NCI-H1694 treated with DMSO at 0.1 percent for 48 hours (cell line): ENCODE results near the gene UBE2E3.
"Not testable (repeated sequence)": the region's sequence is repeated elsewhere in the genome, so short reads cannot be mapped to it uniquely, and the experiment has no call there.

ENCODE experiments used
- DNase-seq: peaks from one replicate; lab custom pipeline; 2025; lab: John Stamatoyannopoulos, UW

UBE2E3 gene

DNA sequence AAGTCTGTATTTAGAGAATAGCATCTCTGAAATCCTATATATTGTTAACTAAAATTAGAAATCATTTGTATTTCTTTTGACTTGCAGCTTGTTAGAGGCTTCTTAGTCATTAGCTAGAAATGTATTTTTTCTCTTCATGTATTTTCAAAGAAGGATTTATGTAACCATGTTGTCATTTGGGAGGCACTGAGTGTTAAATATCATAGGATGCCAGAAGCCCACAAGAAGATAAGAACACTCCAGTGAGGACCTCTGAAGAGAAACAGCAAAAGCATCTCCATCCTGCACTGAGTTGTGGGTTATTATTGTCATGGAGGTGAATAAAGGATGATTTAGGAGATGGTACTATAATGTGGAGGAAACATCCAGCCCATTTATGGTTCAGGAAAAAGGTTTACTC, 93.5 kb downstream of the UBE2E3 start:
- DNase-seq, result no peak

DNA sequence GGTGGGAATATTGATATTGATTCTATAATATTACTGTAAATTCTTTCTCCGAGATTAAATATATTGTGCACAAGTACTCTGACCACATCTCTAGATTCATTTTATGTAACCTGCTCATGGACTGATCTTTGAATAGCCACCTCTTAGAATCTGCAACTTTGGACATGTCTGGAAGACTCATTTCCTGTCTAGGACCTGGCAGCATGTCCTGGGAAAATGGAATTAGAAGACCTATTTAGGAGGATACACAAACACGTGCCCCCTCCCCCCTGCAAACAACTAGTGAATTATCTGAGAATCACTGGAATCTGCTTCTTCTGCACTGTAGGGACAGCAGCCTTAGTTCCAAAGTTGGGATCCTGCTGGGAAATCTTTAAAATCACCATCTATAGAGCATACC, 94.1 kb downstream of the UBE2E3 start:
- DNase-seq, result no peak

DNA sequence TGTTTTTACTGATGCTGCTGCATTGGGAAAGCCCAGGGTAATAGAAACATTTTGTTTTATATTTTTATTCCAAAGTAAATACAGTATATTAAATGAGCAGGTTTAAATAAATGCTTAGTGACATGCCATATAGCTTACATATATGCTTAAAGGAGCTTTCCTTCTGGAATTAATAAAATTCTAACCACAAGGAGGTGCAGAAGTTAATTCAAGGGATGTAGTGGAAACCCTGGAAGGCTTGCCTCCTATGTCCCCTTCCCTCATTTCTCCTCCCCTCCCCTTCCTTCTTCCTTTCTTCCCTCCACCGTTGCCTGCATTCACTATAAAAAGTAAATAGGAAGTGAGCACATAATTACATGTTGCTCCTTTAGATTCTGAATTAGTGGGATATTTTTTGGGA, 96.3 kb downstream of the UBE2E3 start:
- DNase-seq, result no peak

- DNase-seq, result peak; percentile 78
Measured at GRCh38 chr2:181077128-181077709, 96.8 kb downstream of the UBE2E3 start.

DNA sequence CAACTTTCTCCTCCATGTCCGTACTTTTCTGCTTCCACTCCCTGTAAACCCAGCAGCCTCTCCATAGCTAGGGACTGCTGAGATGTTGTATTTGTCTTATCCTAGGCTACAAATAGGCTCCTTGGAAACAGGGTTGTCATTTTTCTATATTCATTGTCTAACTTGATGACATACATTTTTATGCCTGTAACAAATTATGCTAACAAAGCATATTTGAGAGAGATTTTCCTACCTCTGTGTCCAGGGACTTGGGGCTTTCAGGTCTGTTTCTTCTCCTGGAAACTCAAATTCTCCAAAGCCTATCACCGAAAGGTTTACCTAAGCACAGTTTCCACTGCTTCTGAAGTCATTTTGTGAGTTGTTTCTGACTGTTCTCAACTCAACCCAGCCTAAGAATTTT, 102.7 kb downstream of the UBE2E3 start:
- DNase-seq, result no peak

- DNase-seq, result no peak
Measured at GRCh38 chr2:181085734-181086133, 105.3 kb downstream of the UBE2E3 start.

DNA sequence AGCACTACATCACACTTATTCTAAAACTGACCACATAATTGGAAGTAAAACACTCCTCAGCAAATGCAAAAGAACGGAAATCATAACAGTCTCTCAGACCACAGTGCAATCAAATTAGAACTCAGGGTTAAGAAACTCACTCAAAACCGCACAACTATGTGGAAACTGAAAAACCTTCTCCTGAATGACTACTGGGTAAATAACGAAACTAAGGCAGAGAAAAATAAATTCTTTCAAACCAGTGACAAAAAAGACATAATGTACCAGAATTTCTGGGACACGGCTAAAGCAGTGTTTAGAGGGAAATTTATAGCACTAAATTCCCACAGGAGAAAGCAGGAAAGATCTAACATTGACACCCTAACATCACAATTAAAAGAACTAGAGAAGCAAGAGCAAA, 111.5 kb downstream of the UBE2E3 start:
- not testable (repeated sequence) for DNase-seq

GRCh38 chr2:181095486-181095885, 115.1 kb downstream of the UBE2E3 start:
- no peak for DNase-seq

- DNase-seq, result no peak
Measured at GRCh38 chr2:181103659-181104058, 123.3 kb downstream of the UBE2E3 start.

DNA sequence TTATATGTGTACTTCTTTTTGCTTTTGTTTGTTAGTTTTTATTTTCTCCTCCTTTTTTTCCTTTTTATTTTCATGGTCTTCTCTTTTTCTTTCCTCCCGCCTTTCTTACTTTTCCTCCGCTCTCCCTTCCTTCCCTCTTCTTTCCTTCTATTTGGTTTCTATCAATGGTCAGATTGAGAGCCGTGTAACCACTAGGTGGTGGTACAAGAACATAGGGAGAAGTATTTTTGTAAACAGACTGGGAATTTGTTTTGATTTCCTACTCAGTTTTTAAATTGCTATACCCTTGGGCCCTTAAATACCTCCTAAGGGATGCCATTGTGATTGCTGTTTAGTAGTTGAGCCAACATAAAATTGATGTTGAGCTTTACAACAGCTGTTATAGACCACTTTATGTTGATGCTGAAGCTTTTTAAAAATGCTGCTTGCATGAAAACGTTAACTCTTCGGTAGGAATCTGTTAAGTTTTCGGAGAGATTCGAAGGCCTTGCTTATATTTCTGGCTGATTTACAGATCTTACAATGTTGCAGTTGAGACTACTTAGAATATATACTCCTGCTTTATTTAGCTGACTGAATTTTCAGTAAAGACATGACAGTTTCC, 124.2 kb downstream of the UBE2E3 start:
- DNase-seq, result peak; percentile 92

- no peak for DNase-seq
Measured at GRCh38 chr2:181105562-181105961, 125.2 kb downstream of the UBE2E3 start.

GRCh38 chr2:181106229-181106628, 125.8 kb downstream of the UBE2E3 start:
- peak; percentile 70 for DNase-seq

GRCh38 chr2:181106789-181107627, 126.6 kb downstream of the UBE2E3 start:
- DNase-seq, result no peak

GRCh38 chr2:181107628-181107945, 127.2 kb downstream of the UBE2E3 start:
- DNase-seq, result no peak

DNA sequence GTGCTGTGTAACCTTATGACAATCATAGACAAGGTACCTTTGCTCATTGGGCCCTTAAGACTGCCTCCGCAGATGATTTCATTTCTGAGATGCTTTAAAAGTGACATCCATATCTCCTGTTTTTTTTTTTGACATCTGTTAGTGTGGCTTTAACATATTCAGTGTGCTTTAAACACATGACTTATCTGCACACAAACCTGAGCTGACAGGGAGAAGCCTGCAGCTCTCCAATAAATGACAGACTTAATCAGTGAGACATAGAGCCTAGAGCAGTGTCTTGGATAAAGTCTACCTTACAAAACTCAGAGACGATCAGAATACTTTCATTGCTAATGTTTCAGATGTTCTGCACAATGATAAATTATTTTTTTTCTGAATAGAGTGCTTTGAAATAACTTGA, 130.7 kb downstream of the UBE2E3 start:
- no peak for DNase-seq

DNA sequence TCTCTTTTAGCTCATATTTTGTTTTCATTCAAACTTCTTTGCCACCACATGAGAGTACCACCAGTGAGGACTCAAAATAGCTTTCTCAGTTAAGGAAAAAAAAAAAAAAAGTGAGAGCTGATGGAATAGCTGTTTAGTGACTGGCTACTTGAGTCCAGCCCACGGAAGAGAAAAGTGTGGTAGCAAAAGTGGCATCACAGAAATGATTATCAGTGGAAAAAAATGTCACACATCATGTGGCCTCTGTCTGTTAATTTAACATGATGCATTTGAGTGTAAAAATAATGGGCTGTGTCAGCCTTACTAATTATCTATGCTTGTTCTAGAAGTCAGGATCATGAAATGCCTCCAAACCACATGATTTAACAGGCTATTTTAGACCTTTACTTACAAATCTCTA, 132.5 kb downstream of the UBE2E3 start:
- no peak for DNase-seq
